ENCODE data around the gene FAM131A.

The FAM131A gene

DNA sequence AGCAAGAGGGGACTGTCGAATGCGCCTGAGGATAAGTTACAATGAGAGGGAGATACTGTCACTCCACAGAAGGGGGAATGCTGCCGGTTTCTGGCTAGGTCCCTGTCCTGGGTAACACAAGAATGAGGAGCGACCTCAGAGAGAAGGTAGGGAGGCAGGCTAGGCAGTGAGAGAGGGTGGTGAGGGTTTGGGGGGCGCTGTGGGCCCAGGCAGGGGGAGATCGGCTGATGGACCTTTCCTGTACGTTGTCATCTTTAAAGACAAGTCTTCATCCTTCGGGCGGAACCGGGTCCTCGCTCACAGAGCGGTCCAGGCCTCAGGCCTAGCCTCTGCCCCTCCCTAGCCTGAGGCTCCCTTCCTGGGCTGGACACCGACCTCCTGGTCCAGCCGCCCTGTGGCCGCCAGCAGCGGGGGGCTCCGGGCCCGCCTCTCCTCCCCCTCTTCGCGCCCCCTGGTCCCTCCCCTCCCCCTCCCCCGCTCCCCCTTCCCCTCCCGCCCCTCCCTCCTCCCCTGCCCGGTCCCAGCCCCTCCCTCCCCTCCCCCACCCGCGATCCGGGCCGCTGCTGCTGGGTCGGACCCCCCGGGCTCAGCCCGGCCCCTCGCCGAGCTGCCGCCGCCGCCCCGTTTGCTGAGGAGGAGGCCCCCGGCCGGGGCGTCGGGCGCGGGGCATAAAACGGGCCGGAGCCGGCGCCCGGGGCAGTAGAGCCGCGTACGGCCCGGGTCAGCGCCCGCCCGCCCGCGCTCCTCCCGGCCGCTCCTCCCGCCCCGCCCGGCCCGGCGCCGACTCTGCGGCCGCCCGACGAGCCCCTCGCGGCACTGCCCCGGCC is 42.2 kb downstream of the FAM131A start, which contains the start of gene CHRD:
TSS of gene CHRD (plus strand) at position 697 of the 827 bp plus-strand sequence. CDS start 265 bp downstream, outside the sequence.
- DNase-seq = no peak

DNA sequence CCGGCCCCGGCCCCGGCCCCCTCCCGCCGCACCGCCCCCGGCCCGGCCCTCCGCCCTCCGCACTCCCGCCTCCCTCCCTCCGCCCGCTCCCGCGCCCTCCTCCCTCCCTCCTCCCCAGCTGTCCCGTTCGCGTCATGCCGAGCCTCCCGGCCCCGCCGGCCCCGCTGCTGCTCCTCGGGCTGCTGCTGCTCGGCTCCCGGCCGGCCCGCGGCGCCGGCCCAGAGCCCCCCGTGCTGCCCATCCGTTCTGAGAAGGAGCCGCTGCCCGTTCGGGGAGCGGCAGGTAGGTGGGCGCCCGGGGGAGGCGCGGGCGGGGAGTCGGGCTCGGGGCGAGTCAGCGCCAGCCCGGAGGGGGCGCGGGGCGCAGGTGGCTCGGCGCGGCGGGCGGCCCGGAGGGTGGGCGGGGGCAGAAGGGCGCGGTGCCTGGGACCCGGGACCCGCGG is 42.8 kb downstream of the FAM131A start:
- DNase-seq = no peak

DNA sequence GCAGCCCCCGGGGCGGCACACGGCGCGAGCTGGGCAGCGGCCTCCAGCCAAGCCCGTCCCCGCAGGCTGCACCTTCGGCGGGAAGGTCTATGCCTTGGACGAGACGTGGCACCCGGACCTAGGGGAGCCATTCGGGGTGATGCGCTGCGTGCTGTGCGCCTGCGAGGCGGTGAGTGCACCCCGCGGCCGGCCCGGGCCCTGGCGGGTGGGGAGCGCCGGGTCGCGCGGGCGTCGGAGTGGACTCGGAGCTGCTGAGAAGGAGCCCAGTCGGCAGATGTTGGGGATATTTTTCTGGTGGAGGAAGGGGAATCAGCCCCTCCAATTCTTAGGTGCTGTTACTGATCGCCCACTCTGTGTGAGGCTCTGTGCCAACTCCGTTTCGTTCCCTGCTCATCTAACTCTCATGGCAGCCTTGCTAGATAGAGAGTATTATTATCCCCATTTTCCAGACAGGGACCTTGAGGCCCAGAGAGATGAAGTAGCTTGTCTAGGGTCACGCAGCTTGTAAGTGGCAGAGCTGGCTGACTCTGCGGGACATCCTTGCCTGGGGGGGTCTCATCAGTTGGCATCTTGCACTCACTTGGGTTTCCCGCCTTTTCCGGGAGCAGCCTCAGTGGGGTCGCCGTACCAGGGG is 43.3 kb downstream of the FAM131A start:
- no peak for DNase-seq

DNA sequence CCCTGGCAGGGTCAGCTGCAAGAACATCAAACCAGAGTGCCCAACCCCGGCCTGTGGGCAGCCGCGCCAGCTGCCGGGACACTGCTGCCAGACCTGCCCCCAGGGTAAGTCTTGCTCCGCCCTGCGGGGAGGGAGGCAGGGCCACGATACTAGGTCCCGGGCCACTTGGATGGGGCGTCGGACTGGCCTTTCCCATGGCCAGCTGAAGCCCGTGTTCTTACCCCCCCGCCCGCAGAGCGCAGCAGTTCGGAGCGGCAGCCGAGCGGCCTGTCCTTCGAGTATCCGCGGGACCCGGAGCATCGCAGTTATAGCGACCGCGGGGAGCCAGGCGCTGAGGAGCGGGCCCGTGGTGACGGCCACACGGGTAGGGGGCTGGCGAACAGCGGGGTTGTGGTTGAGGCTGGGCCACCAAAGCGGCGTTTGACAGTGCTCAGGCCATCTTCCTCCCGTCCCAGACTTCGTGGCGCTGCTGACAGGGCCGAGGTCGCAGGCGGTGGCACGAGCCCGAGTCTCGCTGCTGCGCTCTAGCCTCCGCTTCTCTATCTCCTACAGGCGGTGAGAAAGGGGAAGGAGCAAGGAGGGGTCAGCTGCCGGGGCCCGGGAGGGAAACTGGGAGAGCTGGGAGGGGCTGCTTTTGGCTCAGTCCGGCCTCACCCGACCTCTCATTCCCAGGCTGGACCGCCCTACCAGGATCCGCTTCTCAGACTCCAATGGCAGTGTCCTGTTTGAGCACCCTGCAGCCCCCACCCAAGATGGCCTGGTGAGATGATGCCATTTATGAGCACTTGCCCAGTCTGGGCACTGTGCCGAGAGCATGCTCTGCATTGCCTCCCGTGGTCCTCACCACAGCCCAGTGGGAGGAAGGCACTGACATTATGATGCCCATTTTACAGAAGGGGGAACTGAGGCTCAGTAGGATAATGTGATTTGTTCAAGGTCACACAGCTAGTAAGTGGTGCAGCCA is 44.1 kb downstream of the FAM131A start:
- no peak for DNase-seq

DNA sequence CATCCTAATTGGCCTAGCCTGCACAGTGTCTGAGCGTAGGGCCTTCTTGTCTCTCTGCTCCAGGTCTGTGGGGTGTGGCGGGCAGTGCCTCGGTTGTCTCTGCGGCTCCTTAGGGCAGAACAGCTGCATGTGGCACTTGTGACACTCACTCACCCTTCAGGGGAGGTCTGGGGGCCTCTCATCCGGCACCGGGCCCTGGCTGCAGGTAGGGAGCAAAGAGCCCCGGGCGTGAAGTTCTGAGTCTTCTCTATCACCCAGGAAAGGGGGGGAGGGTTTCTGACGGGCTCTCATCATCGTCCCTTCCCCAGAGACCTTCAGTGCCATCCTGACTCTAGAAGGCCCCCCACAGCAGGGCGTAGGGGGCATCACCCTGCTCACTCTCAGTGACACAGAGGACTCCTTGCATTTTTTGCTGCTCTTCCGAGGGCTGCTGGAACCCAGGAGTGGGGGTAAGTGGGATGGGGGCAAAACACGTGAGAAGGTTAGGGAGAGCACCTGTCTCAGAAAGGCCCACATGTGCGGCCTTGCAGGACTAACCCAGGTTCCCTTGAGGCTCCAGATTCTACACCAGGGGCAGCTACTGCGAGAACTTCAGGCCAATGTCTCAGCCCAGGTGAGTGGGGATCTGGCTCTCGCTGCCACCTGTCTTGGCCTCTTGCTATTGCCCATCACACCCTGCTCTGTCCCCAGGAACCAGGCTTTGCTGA is 45.1 kb downstream of the FAM131A start:
- no peak for DNase-seq

DNA sequence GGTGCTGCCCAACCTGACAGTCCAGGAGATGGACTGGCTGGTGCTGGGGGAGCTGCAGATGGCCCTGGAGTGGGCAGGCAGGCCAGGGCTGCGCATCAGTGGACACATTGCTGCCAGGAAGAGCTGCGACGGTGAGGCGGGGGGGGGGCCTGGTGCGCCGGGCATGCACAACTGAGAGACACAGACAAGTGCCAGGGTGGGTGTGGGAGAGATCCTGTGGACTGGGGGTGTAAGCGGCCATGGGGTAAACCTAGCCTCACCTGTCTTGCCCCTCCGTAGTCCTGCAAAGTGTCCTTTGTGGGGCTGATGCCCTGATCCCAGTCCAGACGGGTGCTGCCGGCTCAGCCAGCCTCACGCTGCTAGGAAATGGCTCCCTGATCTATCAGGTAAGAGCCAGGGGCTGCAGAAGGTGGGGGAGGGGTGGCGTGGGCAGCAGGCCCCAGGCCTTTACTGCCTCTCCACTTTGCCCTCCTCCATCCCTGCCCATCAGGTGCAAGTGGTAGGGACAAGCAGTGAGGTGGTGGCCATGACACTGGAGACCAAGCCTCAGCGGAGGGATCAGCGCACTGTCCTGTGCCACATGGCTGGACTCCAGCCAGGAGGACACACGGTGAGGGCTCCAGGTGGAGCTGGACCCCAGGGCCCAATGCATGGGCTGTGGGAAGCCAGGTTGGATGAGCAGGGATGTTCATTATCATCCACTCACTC is 45.8 kb downstream of the FAM131A start:
- no peak for DNase-seq

DNA sequence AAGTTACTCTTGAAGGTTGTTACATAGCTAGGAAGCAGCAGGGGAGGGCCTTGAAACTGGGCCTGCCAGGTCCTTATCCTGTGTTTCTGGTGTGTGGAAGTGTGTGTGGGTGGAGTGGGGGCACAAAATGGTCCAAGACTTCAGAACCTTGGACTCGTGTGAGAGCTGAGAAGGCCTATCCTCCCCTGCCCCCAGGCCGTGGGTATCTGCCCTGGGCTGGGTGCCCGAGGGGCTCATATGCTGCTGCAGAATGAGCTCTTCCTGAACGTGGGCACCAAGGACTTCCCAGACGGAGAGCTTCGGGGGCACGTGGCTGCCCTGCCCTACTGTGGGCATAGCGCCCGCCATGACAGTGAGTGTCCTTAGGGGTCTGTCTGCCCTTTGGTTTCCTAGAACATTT is 46.9 kb downstream of the FAM131A start:
- no peak for DNase-seq

DNA sequence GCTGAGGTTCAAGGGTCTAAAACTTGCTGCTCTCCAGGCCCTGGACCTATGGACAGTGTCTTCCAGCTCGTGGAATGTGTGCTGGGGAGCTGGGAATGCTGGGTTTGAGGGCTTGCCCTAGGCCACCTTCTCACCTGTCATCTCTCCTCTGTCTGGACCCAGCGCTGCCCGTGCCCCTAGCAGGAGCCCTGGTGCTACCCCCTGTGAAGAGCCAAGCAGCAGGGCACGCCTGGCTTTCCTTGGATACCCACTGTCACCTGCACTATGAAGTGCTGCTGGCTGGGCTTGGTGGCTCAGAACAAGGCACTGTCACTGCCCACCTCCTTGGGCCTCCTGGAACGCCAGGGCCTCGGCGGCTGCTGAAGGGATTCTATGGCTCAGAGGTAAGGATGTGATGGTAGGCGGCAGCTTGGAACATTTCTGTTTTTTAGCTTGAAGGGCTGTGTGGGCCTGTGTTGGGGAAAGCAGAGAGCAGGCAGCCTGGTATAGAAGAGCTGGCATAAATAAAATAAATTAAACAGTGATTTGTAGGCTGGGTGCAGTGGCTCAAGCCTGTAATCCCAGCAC is 47.5 kb downstream of the FAM131A start:
- DNase-seq = no peak

DNA sequence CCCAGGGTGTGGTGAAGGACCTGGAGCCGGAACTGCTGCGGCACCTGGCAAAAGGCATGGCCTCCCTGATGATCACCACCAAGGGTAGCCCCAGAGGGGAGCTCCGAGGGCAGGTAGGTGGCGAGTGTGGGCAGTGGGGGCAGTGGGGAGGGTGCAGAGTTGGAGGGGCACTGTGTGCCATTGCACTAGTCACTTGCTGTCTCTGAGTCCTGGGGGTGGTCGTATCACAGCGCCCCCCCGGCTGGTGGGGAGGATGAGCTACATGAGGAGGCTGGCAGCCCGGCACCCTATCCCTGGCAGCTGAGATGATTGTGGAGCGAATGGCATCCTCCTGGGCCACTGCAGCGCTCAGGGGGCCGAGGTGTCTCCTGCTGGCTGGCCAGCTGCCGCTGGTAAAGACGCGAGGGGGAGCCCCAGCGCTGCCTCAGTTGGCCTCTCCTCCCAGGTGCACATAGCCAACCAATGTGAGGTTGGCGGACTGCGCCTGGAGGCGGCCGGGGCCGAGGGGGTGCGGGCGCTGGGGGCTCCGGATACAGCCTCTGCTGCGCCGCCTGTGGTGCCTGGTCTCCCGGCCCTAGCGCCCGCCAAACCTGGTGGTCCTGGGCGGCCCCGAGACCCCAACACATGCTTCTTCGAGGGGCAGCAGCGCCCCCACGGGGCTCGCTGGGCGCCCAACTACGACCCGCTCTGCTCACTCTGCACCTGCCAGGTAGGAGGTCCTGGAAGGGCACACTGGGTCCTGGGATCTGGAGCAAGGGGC is 48.8 kb downstream of the FAM131A start:
- no peak for DNase-seq

DNA sequence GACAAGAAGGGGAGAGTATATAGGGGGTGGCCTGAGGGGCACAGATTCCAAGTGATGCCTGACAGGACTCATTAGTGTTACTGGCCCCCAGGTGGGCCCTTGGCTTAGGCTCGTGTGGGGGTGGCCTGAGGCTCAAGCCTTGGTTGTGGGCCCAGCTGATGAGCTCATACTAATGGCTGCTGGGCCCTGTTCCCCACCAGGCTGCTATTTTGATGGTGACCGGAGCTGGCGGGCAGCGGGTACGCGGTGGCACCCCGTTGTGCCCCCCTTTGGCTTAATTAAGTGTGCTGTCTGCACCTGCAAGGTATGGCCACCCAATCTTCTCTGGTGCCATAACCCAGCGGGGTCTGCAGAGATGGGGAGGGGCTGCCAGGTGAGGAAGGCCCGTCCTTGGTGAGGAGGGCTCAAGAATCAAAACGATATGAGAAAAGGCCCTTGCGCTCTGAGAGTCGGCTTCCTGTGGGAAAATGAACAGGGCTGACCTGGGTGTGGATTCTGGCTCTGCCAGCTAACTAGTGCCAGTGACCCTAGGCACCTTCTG is 49.8 kb downstream of the FAM131A start:
- no peak for DNase-seq

DNA sequence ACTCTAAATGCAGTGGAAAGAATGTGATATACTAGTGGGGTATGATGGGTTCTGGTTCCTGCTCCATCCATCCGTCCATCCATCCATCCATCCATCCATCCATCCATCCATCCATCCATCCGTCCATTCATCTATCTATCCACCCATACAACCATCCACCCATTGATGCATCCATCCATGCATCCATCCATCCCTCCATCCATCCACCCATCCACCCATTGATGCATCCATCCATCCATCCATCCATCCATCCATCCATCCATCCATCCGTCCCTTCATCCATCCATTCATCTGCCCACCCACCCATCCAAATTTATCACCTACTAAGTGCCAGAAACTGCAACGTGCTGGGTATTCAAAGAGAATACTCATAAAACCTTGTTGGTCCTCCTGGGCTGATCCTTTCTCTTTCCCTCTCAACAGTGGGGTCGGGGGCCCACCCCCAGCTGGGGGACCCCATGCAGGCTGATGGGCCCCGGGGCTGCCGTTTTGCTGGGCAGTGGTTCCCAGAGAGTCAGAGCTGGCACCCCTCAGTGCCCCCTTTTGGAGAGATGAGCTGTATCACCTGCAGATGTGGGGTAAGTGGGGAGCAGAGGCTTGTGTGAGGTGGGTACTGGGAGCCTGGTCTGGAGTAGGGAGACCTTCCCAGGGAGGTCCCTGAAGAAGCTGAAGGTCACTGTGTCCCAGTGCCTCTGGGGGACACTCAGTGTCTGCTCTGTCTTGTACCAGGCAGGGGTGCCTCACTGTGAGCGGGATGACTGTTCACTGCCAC is 51.0 kb downstream of the FAM131A start:
- no peak for DNase-seq

DNA sequence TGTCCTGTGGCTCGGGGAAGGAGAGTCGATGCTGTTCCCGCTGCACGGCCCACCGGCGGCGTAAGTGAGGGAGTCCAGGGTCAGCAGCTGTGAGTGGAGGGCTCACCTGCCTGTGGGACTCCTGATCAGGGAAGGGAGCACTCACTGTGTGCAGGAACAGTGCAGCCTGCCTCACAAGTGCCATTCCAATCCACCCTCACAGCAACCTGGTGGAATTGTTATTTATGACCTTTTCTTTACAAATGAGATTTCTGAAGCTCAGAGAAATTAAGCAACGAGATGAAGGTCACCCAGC is 51.5 kb downstream of the FAM131A start:
- DNase-seq = no peak

DNA sequence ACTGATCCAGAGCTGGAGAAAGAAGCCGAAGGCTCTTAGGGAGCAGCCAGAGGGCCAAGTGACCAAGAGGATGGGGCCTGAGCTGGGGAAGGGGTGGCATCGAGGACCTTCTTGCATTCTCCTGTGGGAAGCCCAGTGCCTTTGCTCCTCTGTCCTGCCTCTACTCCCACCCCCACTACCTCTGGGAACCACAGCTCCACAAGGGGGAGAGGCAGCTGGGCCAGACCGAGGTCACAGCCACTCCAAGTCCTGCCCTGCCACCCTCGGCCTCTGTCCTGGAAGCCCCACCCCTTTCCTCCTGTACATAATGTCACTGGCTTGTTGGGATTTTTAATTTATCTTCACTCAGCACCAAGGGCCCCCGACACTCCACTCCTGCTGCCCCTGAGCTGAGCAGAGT is 52.0 kb downstream of the FAM131A start:
- no peak for DNase-seq

DNA sequence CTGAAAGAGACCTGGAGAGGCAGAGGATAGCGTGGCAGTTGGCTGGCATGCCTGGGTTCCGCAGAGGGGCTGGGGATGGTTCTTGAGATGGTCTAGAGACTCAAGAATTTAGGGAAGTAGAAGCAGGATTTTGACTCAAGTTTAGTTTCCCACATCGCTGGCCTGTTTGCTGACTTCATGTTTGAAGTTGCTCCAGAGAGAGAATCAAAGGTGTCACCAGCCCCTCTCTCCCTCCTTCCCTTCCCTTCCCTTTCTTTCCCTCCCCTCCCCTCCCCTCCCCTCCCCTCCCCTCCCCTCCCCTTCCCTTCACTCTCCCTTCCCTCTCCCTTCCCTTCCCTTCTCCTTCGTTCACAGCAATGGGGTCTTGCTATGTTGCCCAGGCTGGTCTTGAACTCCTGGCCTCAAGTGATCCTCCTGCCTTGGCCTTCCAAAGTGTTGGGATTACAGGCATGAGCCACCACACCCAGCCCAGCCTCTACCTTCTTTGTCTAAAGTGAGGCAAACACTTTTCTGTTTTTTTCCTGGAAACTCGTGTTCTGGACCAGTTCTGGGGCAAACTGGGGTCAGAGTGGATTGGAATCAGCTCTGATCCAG is 52.6 kb downstream of the FAM131A start:
- DNase-seq = no peak

DNA sequence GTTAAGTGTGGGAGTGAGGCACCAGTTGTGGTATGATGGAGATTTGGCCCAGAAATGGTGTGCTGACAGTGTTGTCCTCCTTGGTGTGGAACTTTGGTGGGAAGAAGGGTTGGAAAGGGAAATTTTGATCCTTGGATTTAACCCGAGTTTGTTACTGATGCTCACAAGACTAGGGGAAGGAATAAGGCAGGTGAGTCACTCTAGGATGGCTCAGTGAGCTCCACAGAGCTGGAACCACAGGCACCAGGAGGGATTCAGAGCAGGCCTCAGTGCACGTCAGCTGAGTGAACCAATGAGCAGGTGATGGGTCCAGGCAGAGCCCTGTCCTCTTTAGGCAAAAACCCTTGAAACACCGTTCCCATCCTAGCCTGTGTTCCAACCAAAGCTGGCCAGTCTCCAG is 53.9 kb downstream of the FAM131A start:
- no peak for DNase-seq

DNA sequence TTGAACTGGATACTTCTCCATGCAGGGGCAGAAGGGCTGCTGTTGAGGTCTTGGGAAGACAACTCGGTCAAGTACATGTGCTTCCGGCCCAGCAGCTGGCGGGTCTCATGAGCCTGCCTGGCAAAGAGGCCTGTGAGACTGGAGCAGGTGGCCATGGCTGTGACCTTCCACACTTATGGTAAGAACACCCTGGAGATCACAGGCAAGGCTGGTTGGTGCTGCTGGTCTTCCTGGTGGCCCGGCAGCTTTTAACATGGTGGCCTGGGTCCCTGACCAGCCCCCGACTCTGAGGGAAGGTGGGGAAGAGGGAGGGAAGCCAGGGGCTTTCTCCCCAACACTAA is 57.9 kb downstream of the FAM131A start:
- DNase-seq = no peak
